Spinal cord (tissue), 10 donors: ENCODE results near the gene PCGF3. TPM values are rescaled to one million over a fixed set of nuclear protein-coding genes. Genes with fewer than 3 reads are reported as not detected.
"Not testable (repeated sequence)": the region's sequence is repeated elsewhere in the genome, so short reads cannot be mapped to it uniquely, and the experiment has no call there.

Experiments
- DNase-seq, 6 donors: peaks; one replicate each; pipeline versions ENCODE4 v3.0.0 to v3.0.0-alpha.2; 2013 to 2015; ENCODE audit warnings: low spot score in 6 of 6, low read depth in 4 of 6
- H3K27ac ChIP-seq: one replicate; pipeline ENCODE4 v1.5.1; 2013; ENCODE audit warnings: low read depth, low read length, control low read depth
- H3K27me3 ChIP-seq: one replicate; pipeline ENCODE4 v1.6.1; 2013; ENCODE audit warnings: low read length; ENCODE audit not compliant: control insufficient read depth, insufficient read depth
- H3K36me3 ChIP-seq: one replicate; pipeline ENCODE4 v1.6.1; 2013; ENCODE audit warnings: low read length; ENCODE audit not compliant: control insufficient read depth, insufficient read depth
- H3K4me1 ChIP-seq: one replicate; pipeline ENCODE4 v1.6.1; 2013; ENCODE audit warnings: low read length; ENCODE audit not compliant: control insufficient read depth, insufficient read depth
- H3K4me3 ChIP-seq: one replicate; pipeline ENCODE4 v1.5.1; 2013; ENCODE audit warnings: low read depth, low read length, control low read depth
- H3K9me3 ChIP-seq: one replicate; pipeline ENCODE4 v1.6.1; 2013; ENCODE audit warnings: low read length; ENCODE audit not compliant: control insufficient read depth, insufficient read depth
- WGBS: methylation state at CpG from one replicate; pipeline ENCODE4 v1.1.5; 2013; ENCODE audit warnings: missing lambda C conversion rate; ENCODE audit not compliant: insufficient coverage; 5-methylcytosine and 5-hydroxymethylcytosine counted together
- polyA plus RNA-seq, 2 donors: library from polyadenylated mRNA; unstranded; fragments of 120-200 nt; gene quantifications; one replicate each; pipeline ENCODE4 v1.2.1, GENCODE V29; 2013; ENCODE audit not compliant: insufficient read length in 2 of 2
- total RNA-seq, 2 donors: library from RNA; depleted of rRNA in 1 of 2; stranded (reverse); fragments of 120-200 nt in 1 of 2; fragments of >200 nt in 1 of 2; gene quantifications; one replicate each; pipeline versions ENCODE4 v1.2.3 to v1.2.4, GENCODE V29; 2013 to 2014
- donor health status: healthy.

The PCGF3 gene
- total and polyA plus RNA-seq, 4 donors = 40.4 to 80.2 (median 61.8) TPM

GRCh38 chr4:687971-688853 lies 17.4 kb upstream of the PCGF3 start:
- Histone ChIP-seq H3K4me3 (peak overlapping the region; percentile 21), H3K36me3 (peaks cover 3% of the 10 kb centered on the region), H3K27me3 (peaks cover 14% of the 10 kb centered on the region), H3K4me1 (peaks cover 24% of the 10 kb centered on the region), H3K9me3 (no peaks in the 10 kb centered on the region), H3K27ac (no peak overlapping the region)
- no peak for DNase-seq
- 72% methylated on average over 26 of the region's 26 CpGs for WGBS

- WGBS = 12% methylated on average over 59 of the region's 59 CpGs
- peaks cover 3% of the 10 kb centered on the region for H3K36me3 ChIP-seq
- no peak within 1 kb of the TSS for H3K27ac ChIP-seq
- peak within 1 kb of the TSS; percentile 21 for H3K4me3 ChIP-seq
- peaks cover 14% of the 10 kb centered on the region for H3K27me3 ChIP-seq
- peaks cover 16% of the 10 kb centered on the region for H3K4me1 ChIP-seq
- H3K9me3 ChIP-seq = no peaks in the 10 kb centered on the region
- DNase-seq = no peak
These were observed 16.6 kb upstream of the PCGF3 start, which contains the start of gene SLC49A3 for GRCh38 chr4:688854-689681. SLC49A3 (minus strand) TSS chr4:689151; CDS start chr4:689127, 24 bp downstream.

GRCh38 chr4:689723-690122 lies 15.9 kb upstream of the PCGF3 start:
- Histone ChIP-seq H3K4me3 (no peak overlapping the region), H3K9me3 (no peaks in the 10 kb centered on the region), H3K4me1 (peaks cover 10% of the 10 kb centered on the region), H3K27ac (no peak overlapping the region), H3K27me3 (peaks cover 14% of the 10 kb centered on the region), H3K36me3 (peaks cover 3% of the 10 kb centered on the region)
- DNase-seq = no peak
- whole genome bisulfite sequencing = 72% methylated on average over 7 of the region's 8 CpGs

- no peaks in the 10 kb centered on the region for H3K9me3 ChIP-seq
- H3K36me3 ChIP-seq = no peaks in the 10 kb centered on the region
- H3K27ac ChIP-seq = no peak overlapping the region
- H3K27me3 ChIP-seq = peaks cover 14% of the 10 kb centered on the region
- peaks cover 10% of the 10 kb centered on the region for H3K4me1 ChIP-seq
- no peak overlapping the region for H3K4me3 ChIP-seq
- 77% methylated on average over 27 of the region's 32 CpGs for WGBS
- no peak for DNase-seq
These were observed 12.7 kb upstream of the PCGF3 start for GRCh38 chr4:692771-693554.

- H3K4me3 ChIP-seq, H3K27me3 ChIP-seq, H3K4me1 ChIP-seq, H3K27ac ChIP-seq, H3K9me3 ChIP-seq, DNase-seq, H3K36me3 ChIP-seq: not testable (repeated sequence)
- WGBS = 73% methylated on average over 12 of the region's 12 CpGs
These were observed 11.2 kb upstream of the PCGF3 start for GRCh38 chr4:694341-694940.

GRCh38 chr4:699816-700580 lies 5.6 kb upstream of the PCGF3 start:
- DNase-seq = no peak
- 80% methylated on average over 21 of the region's 27 CpGs for WGBS
- H3K36me3 ChIP-seq = no peaks in the 10 kb centered on the region
- H3K4me3 ChIP-seq = no peak overlapping the region
- H3K27me3 ChIP-seq = no peaks in the 10 kb centered on the region
- H3K9me3 ChIP-seq = no peaks in the 10 kb centered on the region
- H3K27ac ChIP-seq = no peak overlapping the region
- no peaks in the 10 kb centered on the region for H3K4me1 ChIP-seq

GRCh38 chr4:700587-701264 lies 4.9 kb upstream of the PCGF3 start:
- WGBS = 80% methylated on average over 15 of the region's 16 CpGs
- Histone ChIP-seq H3K4me1 (peaks cover 3% of the 10 kb centered on the region), H3K27me3 (no peaks in the 10 kb centered on the region), H3K4me3 (no peak overlapping the region), H3K36me3 (no peaks in the 10 kb centered on the region), H3K9me3 (no peaks in the 10 kb centered on the region), H3K27ac (no peak overlapping the region)
- peak in 1 of 6 donors; percentile 12 for DNase-seq

- Histone ChIP-seq H3K4me3 (no peak overlapping the region), H3K27ac (no peak overlapping the region), H3K4me1 (peaks cover 19% of the 10 kb centered on the region), H3K9me3 (no peaks in the 10 kb centered on the region), H3K27me3 (no peaks in the 10 kb centered on the region), H3K36me3 (peaks cover 7% of the 10 kb centered on the region)
- DNase-seq = no peak
- WGBS = 83% methylated on average over 7 of the region's 7 CpGs
These were observed 3.0 kb upstream of the PCGF3 start for GRCh38 chr4:702618-703048.
